ENCODE results near the gene MYO3A. TPM values are rescaled to one million over a fixed set of nuclear protein-coding genes. Genes with fewer than 3 reads are reported as not detected.

The MYO3A gene
- total and polyA plus RNA-seq, 2 donors (not counting 3 experiments of a cell fraction or from before 2014, with no cell fraction given): not detected

- ChIA-PET POLR2A (no interaction called here), CTCF (no interaction called here)
- TF ChIP-seq GATA2 (IDR thresholded peaks at IDR 0.05; ENCODE audit: insufficient read depth, insufficient read length, low read depth, low read length): no peak
- no peak for TF ChIP-seq POLR2A (IDR thresholded peaks at IDR 0.05; ENCODE audit: low read depth, low read length)
- TF ChIP-seq CTCF (IDR thresholded peaks at IDR 0.05; ENCODE audit: extremely low read depth in 1 of 2, insufficient read depth in 1 of 2, low read depth in 1 of 2, low read length in 2 of 2): no peak
- no peak for TF ChIP-seq FOS (IDR thresholded peaks at IDR 0.05; ENCODE audit: borderline replicate concordance, insufficient read depth, low read length)
- TF ChIP-seq MAX (IDR thresholded peaks at IDR 0.05; ENCODE audit: insufficient read depth, insufficient read length): no peak
- no peak for TF ChIP-seq EZH2 (IDR thresholded peaks at IDR 0.05; ENCODE audit: borderline replicate concordance, low read depth, low read length, severe bottlenecking)
- no peak for TF ChIP-seq POLR2AphosphoS5 (IDR thresholded peaks at IDR 0.05; ENCODE audit: insufficient read depth, low read depth, low read length)
- no peak for TF ChIP-seq JUN (IDR thresholded peaks at IDR 0.05; ENCODE audit: borderline replicate concordance, insufficient read depth, insufficient read length, low read depth)
- TF ChIP-seq MYC (IDR thresholded peaks at IDR 0.05; ENCODE audit: low read depth, low read length): no peak
- Histone ChIP-seq H4K20me1 (replicated peaks; ENCODE audit: control insufficient read depth, extremely low read depth, insufficient read depth, low read length) (no peaks in the 10 kb centered on the region), H2AFZ (ENCODE audit: low read depth, low read length) (no peak overlapping the region), H3K4me2 (ENCODE audit: insufficient read depth, low read length) (no peak overlapping the region), H3K27me3 (ENCODE audit: control insufficient read depth in 2 of 2, insufficient read depth in 2 of 2, low read length in 2 of 2) (no peaks in the 10 kb centered on the region), H3K4me3 (replicated peaks in 1 of 3; ENCODE audit: insufficient read depth in 1 of 3, low read depth in 1 of 3, low read length in 3 of 3) (no peak overlapping the region), H3K9me1 (replicated peaks; ENCODE audit: control insufficient read depth, extremely low read depth, insufficient read depth, low read length) (no peaks in the 10 kb centered on the region), H3K4me1 (ENCODE audit: control insufficient read depth, extremely low read depth, insufficient read depth, low read length) (no peaks in the 10 kb centered on the region), H3K36me3 (ENCODE audit: control insufficient read depth in 2 of 2, extremely low read depth in 1 of 2, insufficient read depth in 2 of 2, low read length in 2 of 2) (no peaks in the 10 kb centered on the region), H3K9me3 (replicated peaks; ENCODE audit: control insufficient read depth, insufficient read depth, low read length) (peaks cover 2% of the 10 kb centered on the region), H3K79me2 (ENCODE audit: control insufficient read depth, insufficient read depth, low read length) (no peaks in the 10 kb centered on the region), H3K9ac (replicated peaks; ENCODE audit: extremely low read depth, insufficient read depth, low read length) (no peak overlapping the region), H3K27ac (ENCODE audit: insufficient read depth, low read depth, low read length) (no peak overlapping the region)
- no TSS peak for BruUV-seq (replicated peaks)
- dilution Hi-C loops (cut with MboI; ENCODE audit: extremely low pct_ligation_motif_present, low sequenced_read_pairs) (no loop called here), intact Hi-C loops (cut with micrococcal nuclease) (no loop called here)
- DNase-seq (ENCODE audit: low read depth, low spot score) (no peak), FAIRE-seq (no peak)
Measured at GRCh38 chr10:26177341-26177740, 243.3 kb downstream of the MYO3A start.

Data from endothelial cell of umbilical vein (primary cell).